Measurements from ENCODE around the gene DNAJC1.

Gene DNAJC1

DNA sequence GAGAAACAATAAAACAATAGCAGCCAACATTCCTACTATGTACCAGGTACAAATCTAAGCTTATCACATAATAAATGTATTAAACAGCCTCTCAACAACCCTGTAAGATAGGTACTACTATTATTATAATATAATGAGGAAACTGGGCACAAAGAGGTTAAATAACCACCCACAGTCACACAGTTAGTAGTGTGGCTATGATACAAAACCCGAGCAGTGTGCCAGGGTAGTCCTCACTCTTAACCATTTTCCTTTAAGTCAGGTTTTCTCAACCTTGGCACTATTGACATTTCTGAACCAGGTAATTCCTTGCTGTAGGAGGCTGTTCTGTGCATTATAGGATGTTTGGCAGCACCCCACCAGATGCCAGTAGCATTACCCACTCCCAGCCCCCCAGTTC, 48.8 kb downstream of the DNAJC1 start:
- no peak for DNase-seq

DNA sequence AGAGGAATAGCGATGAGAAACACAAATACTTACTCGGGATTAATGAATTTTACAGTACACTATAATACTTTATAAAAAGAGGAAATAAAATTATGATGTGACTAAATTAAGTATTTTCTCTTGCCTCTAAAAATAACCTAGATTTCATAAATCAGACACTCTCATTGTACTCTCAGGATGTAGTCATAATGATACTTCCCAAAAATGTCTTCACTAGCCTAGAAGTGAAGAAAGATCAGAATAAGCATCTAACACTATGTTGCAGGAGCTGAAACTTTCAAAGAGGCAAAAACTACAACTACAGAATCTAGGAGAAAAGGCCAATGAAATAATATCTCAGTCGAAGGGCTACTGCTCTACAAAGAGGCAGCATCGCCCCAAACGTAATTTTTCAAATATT, 49.4 kb downstream of the DNAJC1 start:
- DNase-seq = no peak

DNA sequence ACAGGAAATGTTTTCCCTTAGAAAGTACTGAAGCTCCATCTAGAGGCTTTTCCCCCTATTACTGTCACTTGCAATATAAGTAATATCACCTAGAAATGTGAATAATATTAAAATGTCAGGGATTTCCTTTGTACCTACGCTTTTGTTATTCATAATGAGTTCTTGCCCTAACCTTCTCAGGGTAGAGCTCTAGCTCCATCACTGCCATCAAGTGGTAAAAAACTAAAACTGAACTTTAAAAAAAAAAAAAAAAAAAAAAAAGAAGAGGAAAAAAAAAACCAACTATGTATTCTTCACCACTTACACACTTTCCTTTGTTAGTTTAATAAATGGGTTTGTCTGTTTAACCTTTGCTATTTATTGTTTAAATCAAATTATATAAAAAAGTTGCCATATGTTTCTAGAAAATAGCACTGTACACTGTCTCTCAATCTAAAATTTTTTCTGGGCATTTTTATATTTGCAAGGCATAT, 49.9 kb downstream of the DNAJC1 start:
- DNase-seq = no peak

DNA sequence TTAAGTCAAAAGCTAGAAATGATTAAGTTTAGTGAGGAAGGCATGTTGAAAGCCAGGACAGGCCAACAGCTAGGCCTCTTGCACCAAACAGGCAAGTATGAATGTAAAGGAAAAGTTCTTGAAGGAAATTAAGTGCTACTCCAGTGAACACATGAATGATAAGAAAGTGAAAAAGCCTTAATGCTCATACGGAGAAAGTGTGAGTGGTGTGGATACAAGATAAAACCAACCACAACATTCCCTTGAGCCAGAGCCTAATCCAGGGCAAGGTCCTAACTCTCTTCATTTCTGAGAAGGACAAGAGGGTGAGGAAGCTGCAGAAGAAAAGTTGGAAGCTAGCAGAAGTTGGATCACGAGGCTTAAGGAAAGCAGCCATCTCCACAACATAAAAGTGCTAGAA, 53.0 kb downstream of the DNAJC1 start:
- no peak for DNase-seq

DNA sequence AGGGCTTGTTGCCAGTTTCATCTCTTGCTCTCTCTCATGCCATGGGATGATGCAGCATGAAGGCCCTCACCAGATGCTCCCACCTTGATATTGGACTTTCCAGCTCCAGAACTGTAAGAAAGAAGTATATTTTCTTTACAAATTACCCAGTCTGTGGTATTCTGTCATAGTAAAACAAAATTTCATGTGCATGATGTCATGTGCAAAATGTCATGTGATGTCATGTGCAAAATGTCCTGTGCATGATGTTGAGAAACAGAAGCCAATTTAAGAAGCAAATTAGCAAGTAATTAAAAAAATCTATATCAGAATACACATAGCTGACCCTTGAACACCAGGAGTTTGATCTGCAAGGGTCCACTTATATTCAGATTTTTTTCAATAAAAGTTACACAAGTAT, 56.6 kb downstream of the DNAJC1 start:
- no peak for DNase-seq

DNA sequence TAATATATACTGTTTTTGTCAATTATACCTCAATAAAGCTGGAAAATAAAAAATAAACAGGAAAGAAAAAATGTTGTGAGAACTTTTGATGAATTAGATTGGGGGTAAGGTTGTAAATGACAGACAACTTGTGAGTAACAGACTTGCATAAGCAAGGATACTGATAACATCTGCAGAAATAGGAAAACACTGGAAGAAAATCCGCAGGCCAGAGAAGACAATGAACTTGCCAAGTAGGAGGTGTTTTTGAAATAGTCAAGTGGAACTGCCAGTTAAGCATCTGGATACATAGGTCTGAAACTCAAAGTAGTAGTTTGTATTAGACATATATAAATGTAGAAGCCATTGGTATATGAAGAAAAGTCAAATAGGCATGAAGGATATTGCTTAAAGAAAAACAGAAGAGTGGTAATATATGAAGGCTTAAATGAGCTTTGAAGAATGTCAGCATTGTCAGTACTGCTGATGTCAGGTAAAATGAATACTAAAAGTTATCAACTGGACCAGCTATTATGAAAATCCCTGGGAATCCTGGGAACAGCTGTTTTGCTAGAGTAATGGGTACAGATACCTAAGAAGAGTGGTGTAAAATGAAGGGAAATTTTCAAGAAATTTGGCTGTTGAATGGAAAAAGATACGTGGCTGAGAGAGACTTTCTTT, 58.7 kb downstream of the DNAJC1 start:
- DNase-seq = no peak

DNA sequence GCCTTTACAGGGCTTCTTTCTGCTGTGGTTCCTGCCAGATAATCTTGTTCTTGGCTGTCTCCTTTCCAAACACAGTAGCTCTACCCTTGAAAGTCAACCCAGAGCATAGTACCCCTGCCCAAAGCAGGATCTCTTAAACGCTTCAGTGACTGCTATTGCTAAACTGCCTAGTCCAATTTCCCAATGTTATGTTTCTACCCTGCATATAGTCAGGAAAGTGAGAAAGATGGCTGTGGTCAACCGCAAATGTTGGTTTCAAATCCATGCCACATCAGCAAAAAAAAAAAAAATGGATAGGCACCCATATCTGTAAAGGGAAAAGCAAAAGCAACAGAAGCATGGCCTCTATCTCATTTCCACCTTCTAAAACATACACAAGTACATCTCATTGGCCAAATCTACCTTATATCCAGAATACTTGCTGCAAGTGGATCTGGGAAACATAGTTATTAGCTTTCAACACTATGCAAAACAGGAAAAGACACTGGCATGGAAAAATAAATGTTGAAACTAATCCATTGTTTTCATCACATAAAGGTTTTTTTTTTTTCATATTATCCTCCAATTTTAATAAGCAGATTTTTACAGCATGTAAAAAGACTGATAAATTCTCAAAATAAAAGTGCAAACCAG, 59.8 kb downstream of the DNAJC1 start:
- no peak for DNase-seq

DNA sequence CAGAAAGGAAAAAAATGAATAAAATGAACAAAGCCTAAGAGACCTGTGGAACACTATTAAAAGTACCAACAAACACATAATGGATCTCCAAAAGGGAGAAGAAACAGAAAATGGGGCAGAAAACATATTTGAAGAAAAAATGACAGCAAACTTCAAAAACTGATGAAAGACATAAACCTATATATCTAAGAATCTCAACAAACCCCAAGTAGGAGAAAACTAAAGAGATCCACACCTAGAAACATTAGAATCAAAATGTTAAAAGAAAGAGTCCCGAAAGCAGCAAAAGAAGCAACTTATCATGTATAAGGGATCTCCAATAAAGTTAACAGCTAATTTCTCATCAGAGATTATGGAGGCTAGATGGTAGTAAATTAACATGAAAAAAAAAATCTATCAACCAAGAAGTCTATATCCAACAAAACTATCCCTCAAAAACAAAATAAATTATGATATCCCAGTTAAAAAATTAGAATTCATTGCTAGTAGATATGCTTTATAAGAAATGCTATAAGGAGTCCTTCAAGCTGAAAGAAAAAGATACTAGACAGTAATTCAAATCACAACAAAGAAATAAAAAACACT, 68.0 kb downstream of the DNAJC1 start:
- DNase-seq = no peak

DNA sequence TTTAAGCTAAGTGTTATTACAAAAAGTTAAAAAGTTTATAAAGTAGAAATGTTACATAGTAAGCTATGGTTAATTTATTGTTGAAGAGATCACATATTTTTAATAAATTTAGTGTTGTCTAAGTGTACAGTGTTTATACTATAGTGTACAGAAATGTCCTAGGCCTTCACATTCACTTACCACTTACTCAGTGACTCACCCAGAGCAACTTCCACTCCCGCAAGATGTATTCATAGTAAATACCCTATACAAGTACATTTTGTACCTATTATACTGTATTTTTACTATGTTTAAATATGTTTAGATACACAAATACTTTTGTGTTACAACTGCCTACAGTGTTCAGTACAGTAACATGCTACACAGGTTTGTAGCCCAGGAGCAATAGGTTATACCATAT, 69.2 kb downstream of the DNAJC1 start:
- no peak for DNase-seq

DNA sequence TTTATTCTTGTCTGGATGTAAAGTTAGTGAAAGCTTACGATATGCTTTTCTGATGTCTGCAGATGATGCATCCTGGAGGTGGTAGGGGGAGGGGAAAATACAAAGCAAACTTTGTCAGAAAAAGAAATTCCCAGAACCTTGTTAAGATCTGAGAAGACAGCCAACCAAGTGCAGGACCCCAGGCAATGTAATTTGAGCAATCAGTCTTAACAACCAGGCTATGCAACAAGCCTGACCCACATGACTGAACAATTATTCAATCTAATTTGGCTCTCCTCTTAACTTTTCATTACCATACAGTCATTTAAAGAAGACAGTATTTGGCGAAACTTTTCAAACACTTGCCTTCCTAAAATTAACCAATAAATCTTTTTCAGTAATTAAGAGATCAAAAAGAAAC, 74.5 kb downstream of the DNAJC1 start:
- no peak for DNase-seq

DNA sequence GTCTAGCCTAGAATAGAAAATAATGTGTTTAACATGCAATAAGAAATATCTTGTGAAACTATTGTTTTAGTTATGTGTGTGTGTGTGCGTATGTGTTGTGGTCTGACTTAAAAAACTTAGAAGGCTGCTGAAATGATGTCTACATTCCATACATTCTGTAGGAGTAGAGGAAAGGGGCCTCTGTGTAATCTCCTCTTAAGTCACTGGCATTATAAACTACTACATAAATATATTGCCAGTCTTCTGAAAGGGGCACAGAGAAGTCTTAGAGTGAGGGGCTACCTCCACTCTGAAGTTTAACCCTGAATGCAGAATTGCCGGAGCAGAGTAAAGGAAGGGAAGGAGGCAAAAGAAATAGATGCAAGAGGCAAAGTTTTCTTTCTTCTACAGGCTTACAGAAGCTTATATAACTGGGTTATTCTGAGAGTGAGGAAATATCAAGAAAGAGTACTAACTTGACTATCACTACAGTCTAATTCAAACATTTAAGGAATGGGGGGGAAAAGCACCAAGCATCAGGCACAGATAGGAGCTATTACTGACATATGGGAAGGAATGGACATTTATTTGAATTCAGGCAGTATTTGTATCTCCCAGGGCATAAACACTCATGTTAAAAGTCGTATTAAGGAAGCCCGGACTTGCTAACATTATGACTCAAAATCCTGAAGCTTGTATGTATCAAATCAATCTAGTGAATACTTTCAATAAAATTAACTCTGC, 75.7 kb downstream of the DNAJC1 start:
- no peak for DNase-seq

DNA sequence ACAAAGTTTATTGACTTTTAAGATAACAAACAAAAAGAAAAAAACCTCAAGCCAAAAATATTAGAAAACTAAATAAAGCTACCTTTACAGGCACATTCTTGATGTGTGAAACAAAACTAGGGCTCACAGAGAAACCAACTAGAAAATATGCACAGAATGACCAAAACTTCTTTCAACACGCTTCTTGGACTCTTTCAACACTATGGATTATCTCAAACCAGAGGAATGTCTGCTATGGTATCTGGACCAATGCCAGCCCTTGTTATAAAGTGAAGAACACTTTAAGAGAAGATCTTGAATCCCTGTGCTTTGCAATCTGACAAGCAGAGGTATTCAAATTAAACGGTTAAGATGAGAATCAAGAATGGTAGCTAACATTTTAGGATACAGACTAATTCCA, 76.6 kb downstream of the DNAJC1 start:
- DNase-seq = no peak

DNA sequence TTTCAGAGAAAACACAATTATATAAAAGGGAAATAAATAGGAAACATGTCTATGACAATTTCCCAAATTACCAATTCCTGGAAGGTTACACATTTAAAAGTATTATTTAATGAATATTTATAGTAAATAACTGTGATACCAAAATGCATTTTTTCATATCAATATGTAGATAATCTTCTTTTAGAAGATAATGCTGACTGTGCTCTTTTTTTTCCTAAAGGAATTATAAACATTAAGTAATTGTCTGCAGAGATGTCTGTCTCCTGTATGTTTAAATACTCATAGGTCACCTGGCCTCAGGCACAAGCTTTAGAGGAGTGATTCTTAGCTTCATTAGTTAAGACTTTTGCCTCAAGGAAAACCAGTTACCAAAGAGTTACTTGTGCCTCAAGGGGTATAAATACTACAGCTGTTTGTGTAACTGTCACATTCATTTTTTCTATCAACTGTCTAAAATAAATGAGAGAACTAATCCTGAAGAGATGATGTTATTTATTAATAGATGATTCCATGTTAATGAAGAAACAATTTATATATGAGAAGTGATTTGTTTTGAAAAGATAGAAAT, 77.1 kb downstream of the DNAJC1 start:
- no peak for DNase-seq

DNA sequence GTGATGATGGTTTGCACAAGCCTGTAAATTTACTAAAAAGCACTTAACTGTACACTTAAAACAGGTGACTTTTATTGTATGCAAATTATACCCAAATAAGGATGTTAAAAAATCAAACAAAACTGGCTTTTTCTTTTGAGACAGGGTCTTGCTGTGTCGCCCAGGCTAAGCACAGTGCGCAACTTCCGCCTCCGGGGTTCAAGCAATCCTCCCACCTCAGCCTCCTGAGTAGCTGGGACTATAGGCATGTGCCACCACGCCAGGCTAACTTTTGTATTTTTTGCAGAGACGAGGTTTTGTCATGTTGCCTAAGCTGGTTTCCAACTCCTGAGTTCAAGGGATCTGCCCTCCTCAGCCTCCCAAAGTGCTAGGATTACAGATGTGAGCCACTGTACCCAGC, 77.7 kb downstream of the DNAJC1 start:
- no peak for DNase-seq

DNA sequence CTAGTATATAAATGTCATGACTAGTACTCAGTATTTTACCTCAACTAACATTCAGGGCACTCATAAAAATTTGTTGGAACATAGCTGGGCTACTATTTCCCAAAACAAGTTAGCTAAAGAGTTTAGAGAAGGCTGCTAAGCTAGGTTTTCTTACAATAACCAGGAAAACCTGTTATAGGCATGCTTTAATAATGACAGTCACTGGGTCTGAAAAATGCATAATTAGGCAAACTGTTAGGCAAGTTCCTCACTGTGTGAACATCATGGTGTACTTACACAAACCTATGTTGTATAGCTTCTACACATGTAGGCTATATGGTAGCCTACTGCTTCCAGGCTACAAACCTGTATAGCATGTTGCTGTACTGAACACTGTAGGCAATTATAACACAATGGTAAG, 79.0 kb downstream of the DNAJC1 start:
- no peak for DNase-seq

DNA sequence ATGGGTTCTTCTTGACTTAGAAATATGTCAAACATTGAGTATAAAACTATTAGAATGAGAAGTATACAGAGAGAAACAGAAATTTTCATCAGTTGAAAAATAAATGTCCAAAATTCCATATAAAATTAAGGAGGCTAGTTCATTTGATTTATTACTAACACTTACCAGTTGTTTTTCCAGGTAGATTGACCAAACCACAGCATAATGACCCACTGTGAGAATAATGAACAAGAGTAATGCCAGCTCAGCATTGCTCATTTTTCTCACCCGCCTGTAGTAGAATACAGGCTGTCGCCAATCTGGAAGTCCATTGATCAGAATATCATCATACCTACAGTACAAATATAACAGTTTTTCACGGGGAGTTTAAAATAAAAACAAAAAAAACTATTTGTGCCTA, 82.9 kb downstream of the DNAJC1 start:
- DNase-seq = no peak

DNA sequence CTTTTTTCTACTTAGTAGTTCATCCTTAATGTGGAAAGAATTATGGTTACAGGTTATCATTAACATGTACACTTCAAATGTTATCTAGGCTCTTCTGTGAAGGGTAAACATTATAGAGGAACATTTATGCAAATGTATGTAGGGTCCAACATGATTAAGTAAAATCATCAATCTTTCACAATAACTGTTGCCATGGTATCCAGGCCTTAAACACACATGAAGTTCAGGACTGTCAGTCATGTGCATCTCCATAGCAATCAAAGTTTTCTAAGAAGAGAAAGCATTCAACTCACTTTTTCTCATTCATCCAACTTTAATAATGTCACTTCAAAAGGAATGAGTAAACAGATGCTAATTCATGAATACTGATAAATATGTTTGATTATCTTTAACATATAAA, 83.6 kb downstream of the DNAJC1 start:
- DNase-seq = no peak

DNA sequence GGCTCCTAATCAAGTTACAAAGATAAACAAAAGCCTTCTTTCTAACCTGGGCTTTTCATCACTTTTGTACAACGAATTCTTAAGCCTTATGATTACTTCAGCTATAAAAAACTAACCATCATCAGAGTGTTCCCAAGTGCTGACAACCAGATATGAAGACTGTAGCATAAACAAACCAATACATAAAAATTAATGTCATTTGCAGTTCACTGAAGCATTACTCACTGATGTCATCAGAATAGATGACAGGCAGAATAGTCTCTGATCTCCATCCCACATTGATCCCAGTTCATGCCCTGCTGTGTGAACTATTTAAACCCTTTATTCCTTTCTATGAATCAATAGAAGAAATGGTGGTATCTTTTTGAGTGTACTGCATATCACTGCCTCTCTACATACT, 84.4 kb downstream of the DNAJC1 start:
- no peak for DNase-seq

DNA sequence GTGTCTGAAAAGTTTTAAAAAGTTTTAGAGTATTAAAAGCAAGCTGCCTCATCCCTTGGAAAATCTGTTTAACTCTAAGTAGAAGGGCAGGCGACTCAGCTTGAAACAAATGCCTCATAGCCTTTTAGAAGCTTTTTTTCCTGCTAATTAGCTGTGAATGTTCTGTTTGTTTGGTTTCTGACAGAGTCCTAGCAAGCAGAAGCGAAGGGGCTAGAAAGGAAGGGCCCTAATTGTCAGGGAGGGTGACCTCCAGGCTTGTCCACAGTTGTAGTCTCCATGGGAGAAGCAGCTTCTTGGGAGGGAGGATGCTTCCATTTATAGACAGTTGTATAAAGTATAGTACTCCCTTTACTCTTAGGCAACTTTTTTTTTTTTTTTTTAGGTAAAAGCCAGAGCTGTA, 90.9 kb downstream of the DNAJC1 start:
- no peak for DNase-seq

DNA sequence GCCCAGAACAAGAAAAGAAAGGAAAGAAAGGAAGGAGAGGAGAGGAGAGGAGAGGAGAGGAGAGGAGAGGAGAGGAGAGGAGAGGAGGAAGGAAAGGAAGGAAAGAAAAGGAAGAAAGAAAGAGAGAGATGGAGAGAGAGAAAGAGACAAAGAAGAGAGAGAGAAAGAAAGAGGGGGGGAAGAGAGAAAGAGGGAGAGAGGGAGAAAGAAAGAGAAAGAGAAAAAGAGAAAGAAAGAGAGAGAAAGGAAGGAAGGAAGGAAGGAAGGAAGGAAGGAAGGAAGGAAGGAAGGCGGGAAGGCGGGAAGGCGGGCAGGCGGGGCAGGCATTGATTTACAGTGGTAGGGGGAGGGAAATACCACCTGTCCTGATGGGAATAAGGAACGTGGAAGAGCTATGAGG, 92.7 kb downstream of the DNAJC1 start:
- no peak for DNase-seq

DNA sequence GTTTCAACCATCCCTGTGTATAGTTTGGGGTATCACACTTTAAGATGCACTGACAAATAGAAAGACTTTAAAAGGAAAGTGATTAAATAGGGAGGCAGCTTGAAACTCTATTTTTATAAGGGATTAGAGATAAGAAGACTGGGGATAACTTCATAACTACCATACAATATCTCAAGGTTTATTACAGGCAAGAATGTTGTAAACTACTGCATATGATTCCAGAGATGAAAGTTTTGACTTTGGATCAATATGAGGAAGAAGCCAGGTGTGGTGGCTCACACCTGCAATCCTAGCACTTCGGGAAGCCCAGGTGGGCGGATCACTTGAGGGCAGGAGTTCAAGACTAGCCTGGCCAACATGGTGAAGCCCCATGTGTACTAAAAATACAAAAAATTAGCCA, 96.1 kb downstream of the DNAJC1 start:
- no peak for DNase-seq

DNA sequence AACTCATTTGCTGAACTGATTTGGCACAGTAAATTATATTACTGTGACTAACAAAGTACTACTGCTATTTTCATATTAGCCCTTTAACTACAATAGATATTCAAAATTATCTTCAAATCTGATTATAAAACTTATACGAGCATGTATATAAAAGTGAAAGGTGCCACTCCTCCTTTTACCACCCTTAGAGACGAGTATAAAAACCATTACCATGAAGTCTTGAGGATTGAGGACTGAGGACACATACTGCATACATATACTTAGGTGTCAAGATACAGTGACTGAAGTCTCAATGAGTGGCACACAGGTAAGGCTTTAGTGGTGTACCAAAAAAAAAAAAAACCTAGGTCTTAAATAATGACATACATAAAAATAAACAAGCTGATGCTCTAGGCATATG, 98.6 kb downstream of the DNAJC1 start:
- no peak for DNase-seq

DNA sequence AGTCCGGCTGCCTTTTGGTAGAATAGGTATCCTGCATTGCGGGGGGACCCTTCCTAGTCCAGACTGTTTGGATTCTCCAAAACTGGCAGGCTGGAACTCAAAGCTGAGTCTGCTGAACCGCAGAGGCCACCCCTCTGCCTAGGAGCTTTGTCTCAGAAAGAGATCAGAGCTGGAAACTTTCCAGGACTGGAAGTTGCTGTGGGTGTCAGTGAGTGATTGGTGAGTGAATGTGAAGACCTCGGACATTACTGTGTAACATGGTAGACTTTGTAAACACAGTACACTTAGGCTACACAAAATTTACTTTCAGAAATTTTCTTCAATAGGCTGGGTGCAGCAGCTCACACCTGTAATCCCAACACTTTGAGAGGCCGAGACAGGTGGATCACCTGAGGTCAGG, 103.8 kb downstream of the DNAJC1 start:
- DNase-seq = no peak

DNA sequence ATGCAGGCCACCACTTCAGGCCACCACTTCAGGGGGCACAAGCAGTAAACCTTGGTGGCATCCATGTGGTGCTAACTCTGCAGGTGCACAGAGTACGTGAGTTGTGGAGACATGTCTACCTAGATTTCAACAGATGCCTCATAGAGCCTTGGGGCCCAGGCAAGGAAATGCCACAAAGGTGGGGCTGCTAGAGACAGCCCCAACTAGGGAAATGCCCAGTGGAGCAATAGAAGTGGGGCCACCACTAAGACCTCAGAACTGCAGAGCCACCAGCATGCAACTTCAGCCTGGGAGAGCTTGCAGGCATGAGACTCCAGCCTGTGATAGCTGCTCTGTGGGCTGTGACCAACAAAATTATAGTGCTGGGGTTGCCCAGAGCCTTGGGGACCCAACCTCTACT, 107.6 kb downstream of the DNAJC1 start:
- DNase-seq = no peak
